ENCODE data around the gene ANAPC2. TPM values are rescaled to one million over a fixed set of nuclear protein-coding genes. Genes with fewer than 3 reads are reported as not detected.

ANAPC2 gene
- polyA plus RNA-seq, 6 donors from 2014 or later: 6.1 to 9.3 (median 7.5) TPM

- H3K27ac Mint-ChIP-seq: peak overlapping the region in 4 of 6 donors; percentile 30 to 94 (median 68)
- H3K9me3 Mint-ChIP-seq: no peaks in the 10 kb centered on the region
- DNase-seq (no peak), ATAC-seq (ENCODE audit: low read depth in 2 of 2) (no peak)
- H3K4me3 Mint-ChIP-seq: peak overlapping the region; percentile 42 to 92 (median 68)
- H3K4me1 Mint-ChIP-seq: peaks cover 27 to 42% (median 38%) of the 10 kb centered on the region in 3 donors
- no peaks in the 10 kb centered on the region for H3K27me3 Mint-ChIP-seq
- no peaks in the 10 kb centered on the region for H3K36me3 Mint-ChIP-seq
Observed at GRCh38 chr9:137190315-137190856, 2.0 kb upstream of the ANAPC2 start.

GRCh38 chr9:137189297-137190295 is 1.2 kb upstream of the ANAPC2 start:
- H3K4me3 Mint-ChIP-seq: peak overlapping the region; percentile 90 to 96 (median 92)
- peak overlapping the region; percentile 88 to 99 (median 94) for H3K27ac Mint-ChIP-seq
- peaks cover 23 to 40% (median 39%) of the 10 kb centered on the region in 3 donors for H3K4me1 Mint-ChIP-seq
- no peaks in the 10 kb centered on the region for H3K9me3 Mint-ChIP-seq
- H3K27me3 Mint-ChIP-seq: no peaks in the 10 kb centered on the region
- no peak for DNase-seq
- H3K36me3 Mint-ChIP-seq: no peaks in the 10 kb centered on the region
- ATAC-seq (ENCODE audit: low read depth in 2 of 2): no peak

- peak overlapping the region; percentile 94 to 99 (median 96) for H3K27ac Mint-ChIP-seq
- no peak for DNase-seq
- H3K9me3 Mint-ChIP-seq: no peaks in the 10 kb centered on the region
- peak; percentile 7 to 10 for ATAC-seq (ENCODE audit: low read depth in 2 of 2)
- peaks cover 28 to 47% (median 40%) of the 10 kb centered on the region in 3 donors for H3K4me1 Mint-ChIP-seq
- H3K4me3 Mint-ChIP-seq: peak overlapping the region; percentile 92 to 96 (median 94)
- H3K27me3 Mint-ChIP-seq: no peaks in the 10 kb centered on the region
- H3K36me3 Mint-ChIP-seq: peaks cover 0 to 13% of the 10 kb centered on the region in 2 donors
Observed at GRCh38 chr9:137188086-137188489, 272 bp downstream of the ANAPC2 start.

GRCh38 chr9:137187386-137187785 is 974 bp downstream of the ANAPC2 start:
- H3K36me3 Mint-ChIP-seq: peaks cover 0 to 13% of the 10 kb centered on the region in 2 donors
- H3K4me3 Mint-ChIP-seq: peak overlapping the region; percentile 92 to 96 (median 94)
- peak overlapping the region; percentile 94 to 99 (median 96) for H3K27ac Mint-ChIP-seq
- no peak for ATAC-seq (ENCODE audit: low read depth in 2 of 2)
- no peak for DNase-seq
- H3K27me3 Mint-ChIP-seq: no peaks in the 10 kb centered on the region
- no peaks in the 10 kb centered on the region for H3K9me3 Mint-ChIP-seq
- H3K4me1 Mint-ChIP-seq: peaks cover 28 to 47% (median 40%) of the 10 kb centered on the region in 3 donors

- Mint-ChIP-seq H3K27ac (peak overlapping the region in 1 of 6 donors; percentile 60), H3K4me3 (peak overlapping the region; percentile 19 to 96 (median 92)), H3K36me3 (peaks cover 0 to 13% of the 10 kb centered on the region in 2 donors), H3K9me3 (no peaks in the 10 kb centered on the region), H3K4me1 (peaks cover 28 to 47% (median 40%) of the 10 kb centered on the region in 3 donors), H3K27me3 (no peaks in the 10 kb centered on the region)
- DNase-seq (no peak), ATAC-seq (ENCODE audit: low read depth in 2 of 2) (no peak)
Observed at GRCh38 chr9:137186385-137186784, 2.0 kb downstream of the ANAPC2 start.

- ATAC-seq (ENCODE audit: low read depth in 2 of 2) (no peak), DNase-seq (no peak)
- peaks cover 28 to 43% (median 38%) of the 10 kb centered on the region in 3 donors for H3K4me1 Mint-ChIP-seq
- H3K27ac Mint-ChIP-seq: no peak overlapping the region
- no peaks in the 10 kb centered on the region for H3K27me3 Mint-ChIP-seq
- H3K4me3 Mint-ChIP-seq: peak overlapping the region in 5 of 8 donors; percentile 25 to 95 (median 47)
- H3K9me3 Mint-ChIP-seq: no peaks in the 10 kb centered on the region
- H3K36me3 Mint-ChIP-seq: peaks cover 0 to 13% of the 10 kb centered on the region in 2 donors
Observed at GRCh38 chr9:137185921-137186320, 2.4 kb downstream of the ANAPC2 start.

- Mint-ChIP-seq H3K27me3 (no peaks in the 10 kb centered on the region), H3K4me1 (peaks cover 28 to 38% (median 36%) of the 10 kb centered on the region in 3 donors), H3K36me3 (peaks cover 0 to 13% of the 10 kb centered on the region in 2 donors), H3K9me3 (no peaks in the 10 kb centered on the region), H3K27ac (peak overlapping the region in 1 of 6 donors; percentile 26), H3K4me3 (peak overlapping the region in 2 of 8 donors; percentile 33 to 60)
- ATAC-seq (ENCODE audit: low read depth in 2 of 2) (no peak), DNase-seq (no peak)
Observed at GRCh38 chr9:137184881-137185660, 3.3 kb downstream of the ANAPC2 start.

- DNase-seq (no peak), ATAC-seq (ENCODE audit: low read depth in 2 of 2) (no peak)
- no peaks in the 10 kb centered on the region for H3K27me3 Mint-ChIP-seq
- H3K36me3 Mint-ChIP-seq: peaks cover 0 to 13% of the 10 kb centered on the region in 2 donors
- H3K9me3 Mint-ChIP-seq: no peaks in the 10 kb centered on the region
- H3K4me1 Mint-ChIP-seq: peaks cover 27 to 30% (median 29%) of the 10 kb centered on the region in 3 donors
- H3K4me3 Mint-ChIP-seq: peak overlapping the region in 5 of 8 donors; percentile 15 to 70 (median 38)
- H3K27ac Mint-ChIP-seq: peak overlapping the region in 2 of 6 donors; percentile 16 to 22
Observed at GRCh38 chr9:137183980-137184595, 4.3 kb downstream of the ANAPC2 start.

- no peak for ATAC-seq (ENCODE audit: low read depth in 2 of 2)
- Mint-ChIP-seq H3K27ac (no peak overlapping the region), H3K9me3 (no peaks in the 10 kb centered on the region), H3K27me3 (no peaks in the 10 kb centered on the region), H3K36me3 (peaks cover 0 to 13% of the 10 kb centered on the region in 2 donors), H3K4me3 (peak overlapping the region in 1 of 8 donors; percentile 38), H3K4me1 (peaks cover 20 to 26% (median 25%) of the 10 kb centered on the region in 3 donors)
- no peak for DNase-seq
Observed at GRCh38 chr9:137182836-137183235, 5.5 kb downstream of the ANAPC2 start.

- Mint-ChIP-seq H3K27ac (no peak overlapping the region), H3K4me1 (peaks cover 10 to 15% (median 13%) of the 10 kb centered on the region in 3 donors), H3K9me3 (no peaks in the 10 kb centered on the region), H3K4me3 (peak overlapping the region in 1 of 8 donors; percentile 33), H3K36me3 (peaks cover 0 to 13% of the 10 kb centered on the region in 2 donors), H3K27me3 (no peaks in the 10 kb centered on the region)
- DNase-seq: no peak
- ATAC-seq (ENCODE audit: low read depth in 2 of 2): no peak
Observed at GRCh38 chr9:137181680-137182079, 6.7 kb downstream of the ANAPC2 start.

GRCh38 chr9:137180491-137180890 is 7.9 kb downstream of the ANAPC2 start:
- H3K27ac Mint-ChIP-seq: no peak overlapping the region
- no peaks in the 10 kb centered on the region for H3K9me3 Mint-ChIP-seq
- H3K4me1 Mint-ChIP-seq: peaks cover 3 to 15% (median 9%) of the 10 kb centered on the region in 3 donors
- no peak for DNase-seq
- no peaks in the 10 kb centered on the region for H3K27me3 Mint-ChIP-seq
- ATAC-seq (ENCODE audit: low read depth in 2 of 2): no peak
- H3K4me3 Mint-ChIP-seq: no peak overlapping the region
- H3K36me3 Mint-ChIP-seq: peaks cover 0 to 13% of the 10 kb centered on the region in 2 donors

GRCh38 chr9:137179761-137180160 is 8.6 kb downstream of the ANAPC2 start:
- Mint-ChIP-seq H3K27ac (no peak overlapping the region), H3K9me3 (no peaks in the 10 kb centered on the region), H3K36me3 (peaks cover 0 to 13% of the 10 kb centered on the region in 2 donors), H3K4me1 (peaks cover 0 to 15% (median 9%) of the 10 kb centered on the region in 3 donors), H3K27me3 (no peaks in the 10 kb centered on the region), H3K4me3 (no peak overlapping the region)
- ATAC-seq (ENCODE audit: low read depth in 2 of 2) (no peak), DNase-seq (no peak)
